ENCODE data around the gene NHSL2.

DNA sequence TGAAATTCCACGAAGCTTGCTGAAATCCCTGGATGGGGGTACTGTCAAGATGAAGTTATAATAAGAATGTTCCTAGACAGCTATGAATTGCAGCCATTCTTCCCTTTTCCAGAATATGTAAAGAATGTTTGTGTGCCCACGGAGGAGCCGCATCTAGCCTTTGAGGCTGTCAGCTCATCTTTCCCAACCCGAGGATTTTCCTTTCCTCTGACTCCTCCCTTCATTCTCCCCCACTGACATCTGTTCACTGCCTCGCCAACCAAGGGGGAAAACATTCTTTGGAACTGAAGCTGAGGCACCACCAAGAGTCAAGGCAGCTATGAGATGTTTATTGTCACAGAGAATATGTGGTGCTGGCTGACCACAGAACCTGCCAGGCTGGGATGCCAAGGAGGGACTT, 8.8 kb downstream of the NHSL2 start:
- TF ChIP-seq EP300 (IDR thresholded peaks at IDR 0.05) (no peak), POLR2A (IDR thresholded peaks at IDR 0.05) (no peak)
- TF ChIP-seq, protein P1, sequence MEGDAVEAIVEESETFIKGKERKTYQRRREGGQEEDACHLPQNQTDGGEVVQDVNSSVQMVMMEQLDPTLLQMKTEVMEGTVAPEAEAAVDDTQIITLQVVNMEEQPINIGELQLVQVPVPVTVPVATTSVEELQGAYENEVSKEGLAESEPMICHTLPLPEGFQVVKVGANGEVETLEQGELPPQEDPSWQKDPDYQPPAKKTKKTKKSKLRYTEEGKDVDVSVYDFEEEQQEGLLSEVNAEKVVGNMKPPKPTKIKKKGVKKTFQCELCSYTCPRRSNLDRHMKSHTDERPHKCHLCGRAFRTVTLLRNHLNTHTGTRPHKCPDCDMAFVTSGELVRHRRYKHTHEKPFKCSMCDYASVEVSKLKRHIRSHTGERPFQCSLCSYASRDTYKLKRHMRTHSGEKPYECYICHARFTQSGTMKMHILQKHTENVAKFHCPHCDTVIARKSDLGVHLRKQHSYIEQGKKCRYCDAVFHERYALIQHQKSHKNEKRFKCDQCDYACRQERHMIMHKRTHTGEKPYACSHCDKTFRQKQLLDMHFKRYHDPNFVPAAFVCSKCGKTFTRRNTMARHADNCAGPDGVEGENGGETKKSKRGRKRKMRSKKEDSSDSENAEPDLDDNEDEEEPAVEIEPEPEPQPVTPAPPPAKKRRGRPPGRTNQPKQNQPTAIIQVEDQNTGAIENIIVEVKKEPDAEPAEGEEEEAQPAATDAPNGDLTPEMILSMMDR (IDR thresholded peaks at IDR 0.05), result no peak
